Panc1 (cell line): ENCODE measurements around the gene CSN1S1. TPM values are rescaled to one million over a fixed set of nuclear protein-coding genes. Genes with fewer than 3 reads are reported as not detected.

Source experiments
- ATAC-seq: fragments of 200-7000 bp; cut with Tn5 transposase; 2 replicates; pipeline ENCODE4 v1.9.1; 2020; ENCODE audit warnings: mild to moderate bottlenecking, moderate library complexity
- BruUV-seq: library from RNA; stranded (reverse); fragments of 400-500 nt; replicated peaks from 2 replicates; lab custom pipeline; 2021; lab: Mats Ljungman, UMichigan
- CTCF ChIA-PET: fragments of 300-600 bp; sonication (Branson Sonifier 250); formaldehyde crosslinking; loops from one replicate; lab custom pipeline; 2022; ENCODE audit warnings: antibody characterized with exemption; lab: Charles Lee
- POLR2A ChIA-PET: fragments of 300-600 bp; sonication (Branson Sonifier 250); formaldehyde crosslinking; loops from one replicate; lab custom pipeline; 2022; ENCODE audit warnings: antibody characterized with exemption; lab: Charles Lee
- DNase-seq: peaks from one replicate; pipeline ENCODE4 v3.0.0-alpha.2; 2010; ENCODE audit warnings: low read depth, low spot score
- H3K27ac ChIP-seq: 2 replicates; pipeline ENCODE4 v1.5.1; 2011; ENCODE audit warnings: mild to moderate bottlenecking, low read length, inconsistent platforms
- H3K27me3 ChIP-seq: fragments of 200-500 bp; sonication (Bioruptor generic); 2 replicates; pipeline ENCODE4 v1.6.0; 2014; ENCODE audit warnings: low read length, inconsistent platforms; ENCODE audit not compliant: control insufficient read depth, insufficient read depth
- H3K36me3 ChIP-seq: fragments of 200-500 bp; sonication (Bioruptor generic); 2 replicates; pipeline ENCODE4 v1.5.1; 2014; ENCODE audit warnings: inconsistent platforms, mild to moderate bottlenecking, low read length, moderate library complexity; ENCODE audit not compliant: control insufficient read depth, insufficient read depth
- H3K4me1 ChIP-seq: 2 replicates; pipeline ENCODE4 v1.5.1; 2011; ENCODE audit warnings: inconsistent platforms, mild to moderate bottlenecking, low read length, moderate library complexity; ENCODE audit not compliant: control insufficient read depth, insufficient read depth
- H3K4me3 ChIP-seq, 2 experiments: 2 replicates each; pipeline ENCODE4 v1.5.1; 2011 to 2012; ENCODE audit warnings: low read depth in 2 of 2, low read length in 2 of 2, mild to moderate bottlenecking in 2 of 2, inconsistent platforms in 1 of 2, moderate library complexity in 1 of 2
- H3K9me3 ChIP-seq: fragments of 200-500 bp; sonication (Bioruptor generic); 2 replicates; pipeline ENCODE4 v1.5.1; 2014; ENCODE audit warnings: low read depth, mild to moderate bottlenecking, inconsistent platforms, low read length, moderate library complexity; ENCODE audit not compliant: control insufficient read depth, insufficient read depth
- CTCF ChIP-seq: fragments of 450-650 bp; IDR thresholded peaks from 2 replicates; pipeline ENCODE4 v1.5.1; 2017; ENCODE audit warnings: mild to moderate bottlenecking
- POLR2AphosphoS5 ChIP-seq: IDR thresholded peaks from 2 replicates; pipeline ENCODE4 v1.6.1; 2012; ENCODE audit warnings: mild to moderate bottlenecking, low read depth, low read length, moderate library complexity
- SIN3A ChIP-seq: IDR thresholded peaks from 2 replicates; pipeline ENCODE4 v1.6.1; 2012; ENCODE audit warnings: low read depth, mild to moderate bottlenecking, low read length, moderate library complexity, borderline replicate concordance; ENCODE audit not compliant: insufficient read depth
- TCF7L2 ChIP-seq: IDR thresholded peaks from 2 replicates; pipeline ENCODE4 v1.6.1; 2011; ENCODE audit warnings: mild to moderate bottlenecking, low read depth, low read length, inconsistent platforms
- in situ Hi-C: cut with HindIII; loops from 2 replicates; pipeline ENCODE4 v1.10.0; 2016; ENCODE audit warnings: low sequenced_read_pairs, low pct_unique_long_range_greater_than_20kb
- intact Hi-C: fragments of 100-400 bp; cut with micrococcal nuclease; formaldehyde crosslinking; loops from one replicate; pipeline ENCODE4 v1.10.0; 2022; ENCODE audit not compliant: unreplicated experiment
- total RNA-seq: library from RNA; stranded (reverse); gene quantifications from one replicate; pipeline ENCODE4 v1.2.1, GENCODE V29; 2021; ENCODE audit not compliant: unreplicated experiment
- TF ChIP-seq, protein P1 (sequence below), 2 experiments: IDR thresholded peaks; 2 replicates each; pipeline ENCODE4 v1.6.1; 2011 to 2012; ENCODE audit warnings: low read depth in 2 of 2, control low read depth in 1 of 2, low read length in 1 of 2, mild to moderate bottlenecking in 1 of 2, moderate library complexity in 1 of 2; ENCODE audit not compliant: insufficient read depth in 1 of 2

Gene CSN1S1
- total RNA-seq, 1 experiment from 2014 or later, result not detected

GRCh38 chr4:69882150-69882549 lies 48.7 kb upstream of the CSN1S1 start:
- no peak for DNase-seq
- no peaks in the 10 kb centered on the region for H3K9me3 ChIP-seq
- no peak overlapping the region for H3K27ac ChIP-seq
- H3K4me1 ChIP-seq, result no peaks in the 10 kb centered on the region
- POLR2A ChIA-PET, result no interaction called here
- no TSS peak for BruUV-seq
- H3K36me3 ChIP-seq, result no peaks in the 10 kb centered on the region
- no peak for ATAC-seq
- in situ Hi-C loops, result no loop called here
- intact Hi-C loops, result no loop called here
- no peak for TF ChIP-seq SIN3A
- TF ChIP-seq, protein P1, sequence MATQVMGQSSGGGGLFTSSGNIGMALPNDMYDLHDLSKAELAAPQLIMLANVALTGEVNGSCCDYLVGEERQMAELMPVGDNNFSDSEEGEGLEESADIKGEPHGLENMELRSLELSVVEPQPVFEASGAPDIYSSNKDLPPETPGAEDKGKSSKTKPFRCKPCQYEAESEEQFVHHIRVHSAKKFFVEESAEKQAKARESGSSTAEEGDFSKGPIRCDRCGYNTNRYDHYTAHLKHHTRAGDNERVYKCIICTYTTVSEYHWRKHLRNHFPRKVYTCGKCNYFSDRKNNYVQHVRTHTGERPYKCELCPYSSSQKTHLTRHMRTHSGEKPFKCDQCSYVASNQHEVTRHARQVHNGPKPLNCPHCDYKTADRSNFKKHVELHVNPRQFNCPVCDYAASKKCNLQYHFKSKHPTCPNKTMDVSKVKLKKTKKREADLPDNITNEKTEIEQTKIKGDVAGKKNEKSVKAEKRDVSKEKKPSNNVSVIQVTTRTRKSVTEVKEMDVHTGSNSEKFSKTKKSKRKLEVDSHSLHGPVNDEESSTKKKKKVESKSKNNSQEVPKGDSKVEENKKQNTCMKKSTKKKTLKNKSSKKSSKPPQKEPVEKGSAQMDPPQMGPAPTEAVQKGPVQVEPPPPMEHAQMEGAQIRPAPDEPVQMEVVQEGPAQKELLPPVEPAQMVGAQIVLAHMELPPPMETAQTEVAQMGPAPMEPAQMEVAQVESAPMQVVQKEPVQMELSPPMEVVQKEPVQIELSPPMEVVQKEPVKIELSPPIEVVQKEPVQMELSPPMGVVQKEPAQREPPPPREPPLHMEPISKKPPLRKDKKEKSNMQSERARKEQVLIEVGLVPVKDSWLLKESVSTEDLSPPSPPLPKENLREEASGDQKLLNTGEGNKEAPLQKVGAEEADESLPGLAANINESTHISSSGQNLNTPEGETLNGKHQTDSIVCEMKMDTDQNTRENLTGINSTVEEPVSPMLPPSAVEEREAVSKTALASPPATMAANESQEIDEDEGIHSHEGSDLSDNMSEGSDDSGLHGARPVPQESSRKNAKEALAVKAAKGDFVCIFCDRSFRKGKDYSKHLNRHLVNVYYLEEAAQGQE (IDR thresholded peaks at IDR 0.05; ENCODE audit: insufficient read depth in 1 of 2, low read depth in 2 of 2, low read length in 1 of 2), result no peak
- TF ChIP-seq TCF7L2, result no peak
- TF ChIP-seq POLR2AphosphoS5, result no peak
- no peak for TF ChIP-seq CTCF
- no peak overlapping the region for H3K4me3 ChIP-seq
- H3K27me3 ChIP-seq, result no peaks in the 10 kb centered on the region
- CTCF ChIA-PET, result no interaction called here

DNA sequence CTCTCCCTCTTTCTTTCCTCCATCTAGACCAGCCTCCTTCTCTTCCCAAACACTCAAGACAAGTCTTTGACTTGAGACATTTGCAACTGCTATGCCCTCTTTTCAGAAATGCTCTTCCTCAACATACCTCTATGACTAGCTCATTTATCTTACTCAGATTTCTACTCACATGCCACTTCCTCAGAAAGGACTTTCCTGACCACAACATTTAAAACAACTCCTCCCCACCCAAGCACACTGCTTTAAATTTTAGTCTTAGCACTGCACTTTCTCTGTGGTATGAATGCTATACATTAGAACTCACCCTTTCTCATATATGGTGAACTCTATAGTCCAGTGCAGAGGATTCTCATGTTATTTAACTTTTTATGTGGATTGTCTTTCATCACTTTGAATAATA lies 42.5 kb upstream of the CSN1S1 start:
- no peak overlapping the region for H3K4me3 ChIP-seq
- no peak for DNase-seq
- H3K4me1 ChIP-seq, result no peaks in the 10 kb centered on the region
- no peaks in the 10 kb centered on the region for H3K36me3 ChIP-seq
- POLR2A ChIA-PET, result no interaction called here
- no peak overlapping the region for H3K27ac ChIP-seq
- H3K27me3 ChIP-seq, result no peaks in the 10 kb centered on the region
- intact Hi-C loops (no loop called here), in situ Hi-C loops (no loop called here)
- H3K9me3 ChIP-seq, result no peaks in the 10 kb centered on the region
- no peak for ATAC-seq
- no TSS peak for BruUV-seq
- TF ChIP-seq SIN3A (no peak), CTCF (no peak), TCF7L2 (no peak), POLR2AphosphoS5 (no peak)
- TF ChIP-seq, protein P1 (IDR thresholded peaks at IDR 0.05; ENCODE audit: insufficient read depth in 1 of 2, low read depth in 2 of 2, low read length in 1 of 2), result no peak
- CTCF ChIA-PET, result interaction anchor here (0.6 kb wide), 1 partner anchor 380 kb away, joined by 4 read pairs; no protein-coding TSS in a partner anchor
